Epithelial cell of prostate (primary cell): ENCODE results near the gene ABHD16A.
A peak's percentile ranks its signal among the peaks of the same experiment; 100 is the strongest.

ENCODE experiments used
- DNase-seq: peaks from one replicate; pipeline ENCODE4 v3.0.0-alpha.2; 2011; ENCODE audit warnings: low read depth, low spot score
- H3K27ac ChIP-seq: fragments of 450-650 bp; 2 replicates; pipeline ENCODE4 v1.5.1; 2017; ENCODE audit warnings: mild to moderate bottlenecking

Gene ABHD16A

GRCh38 chr6:31733734-31734133 lies 30.6 kb upstream of the ABHD16A start:
- DNase-seq = no peak
- H3K27ac ChIP-seq = peak overlapping the region; percentile 96

- no peak for DNase-seq
- H3K27ac ChIP-seq = no peak overlapping the region
Observed at GRCh38 chr6:31732029-31732428, 28.9 kb upstream of the ABHD16A start.

- DNase-seq = no peak
- peak overlapping the region; percentile 67 for H3K27ac ChIP-seq
Observed at GRCh38 chr6:31730631-31731086, 27.5 kb upstream of the ABHD16A start.

GRCh38 chr6:31729979-31730630 lies 27.0 kb upstream of the ABHD16A start:
- DNase-seq = no peak
- H3K27ac ChIP-seq = peak overlapping the region; percentile 67

GRCh38 chr6:31729515-31729978 lies 26.4 kb upstream of the ABHD16A start:
- peak overlapping the region; percentile 67 for H3K27ac ChIP-seq
- DNase-seq = no peak

- DNase-seq = no peak
- peak within 1 kb of the TSS; percentile 67 for H3K27ac ChIP-seq
Observed at GRCh38 chr6:31728767-31729514, 25.8 kb upstream of the ABHD16A start, which contains the start of gene DDAH2. Gene DDAH2, minus strand, starts transcription at chr6:31729299. Its CDS starts 138 bp downstream, at chr6:31729161.

GRCh38 chr6:31727717-31728671 lies 24.9 kb upstream of the ABHD16A start:
- no peak for DNase-seq
- no peak overlapping the region for H3K27ac ChIP-seq

GRCh38 chr6:31727034-31727716 lies 24.1 kb upstream of the ABHD16A start:
- DNase-seq = no peak
- H3K27ac ChIP-seq = no peak overlapping the region

GRCh38 chr6:31725502-31726350 lies 22.6 kb upstream of the ABHD16A start:
- no peak for DNase-seq
- no peak overlapping the region for H3K27ac ChIP-seq

GRCh38 chr6:31723980-31724691 lies 21.0 kb upstream of the ABHD16A start:
- DNase-seq = no peak
- H3K27ac ChIP-seq = no peak overlapping the region

GRCh38 chr6:31723245-31723979 lies 20.3 kb upstream of the ABHD16A start, which contains the start of gene MPIG6B:
Gene MPIG6B, plus strand, starts transcription at chr6:31723373. Its CDS starts 11 bp downstream, at chr6:31723384.
- DNase-seq = no peak

GRCh38 chr6:31722173-31722572 lies 19.0 kb upstream of the ABHD16A start:
- no peak overlapping the region for H3K27ac ChIP-seq
- no peak for DNase-seq

More at GRCh38 chr6:31723245-31723979, 20.3 kb upstream of the ABHD16A start, which contains the start of gene MPIG6B:
- no peak within 1 kb of the TSS for H3K27ac ChIP-seq

- DNase-seq = no peak
- H3K27ac ChIP-seq = peak within 1 kb of the TSS; percentile 68
Observed at GRCh38 chr6:31721351-31722020, 18.4 kb upstream of the ABHD16A start, which contains the start of gene LY6G6C. Gene LY6G6C, minus strand, starts transcription at chr6:31721746. Its CDS starts 67 bp downstream, at chr6:31721679.

- H3K27ac ChIP-seq = peak overlapping the region; percentile 68
- no peak for DNase-seq
Observed at GRCh38 chr6:31720196-31720770, 17.2 kb upstream of the ABHD16A start.

- DNase-seq = no peak
- H3K27ac ChIP-seq = peak overlapping the region; percentile 68
Observed at GRCh38 chr6:31719001-31719400, 15.9 kb upstream of the ABHD16A start.

GRCh38 chr6:31718265-31718664 lies 15.1 kb upstream of the ABHD16A start:
- peak overlapping the region; percentile 68 for H3K27ac ChIP-seq
- no peak for DNase-seq
